GM12878 (cell line): ENCODE results near the gene ASAP2. TPM values are rescaled to one million over a fixed set of nuclear protein-coding genes. Genes with fewer than 3 reads are reported as not detected.

Experiments
- ATAC-seq: fragments of 200-7000 bp; cut with Tn5 transposase; 3 replicates; pipeline ENCODE4 v1.9.1; 2020; ENCODE audit warnings: mild to moderate bottlenecking, moderate library complexity
- BruUV-seq: library from RNA; stranded (reverse); fragments of 400-500 nt; replicated peaks from 2 replicates; lab custom pipeline; 2021; lab: Mats Ljungman, UMichigan
- CTCF ChIA-PET: fragments of 300-600 bp; sonication (Branson Sonifier 250); formaldehyde crosslinking; extraction: SDS; loops from one replicate; lab custom pipeline; 2021; ENCODE audit warnings: inconsistent platforms; lab: Yijun Ruan, JAX
- POLR2A ChIA-PET: fragments of 350-600 bp; formaldehyde crosslinking; extraction: SDS; loops from one replicate; lab custom pipeline; 2021; ENCODE audit warnings: inconsistent platforms; lab: Charles Lee
- RAD21 ChIA-PET: fragments of 300-600 bp; sonication (Branson Sonifier 250); formaldehyde crosslinking; loops from one replicate; lab custom pipeline; 2023; ENCODE audit warnings: antibody characterized with exemption; ENCODE audit not compliant: unreplicated experiment; lab: Charles Lee
- SMC1A ChIA-PET: fragments of 300-600 bp; sonication (Branson Sonifier 250); formaldehyde crosslinking; loops from one replicate; lab custom pipeline; 2023; ENCODE audit not compliant: unreplicated experiment, uncharacterized antibody; lab: Charles Lee
- DNase-seq: peaks from one replicate; pipeline ENCODE4 v3.0.0-alpha.2; 2011; ENCODE audit warnings: low read depth, low spot score
- FAIRE-seq: peaks from 3 replicates; lab custom pipeline; 2011; peaks lifted over from hg19 to GRCh38; lab: Jason Lieb, UNC
- H2AFZ ChIP-seq: 2 replicates; pipeline ENCODE4 v1.6.0; 2011; ENCODE audit warnings: low read depth, low read length, control low read depth; ENCODE audit not compliant: control insufficient read depth
- H3K27ac ChIP-seq: 2 replicates; pipeline ENCODE4 v1.5.1; 2011; ENCODE audit warnings: control low read depth; ENCODE audit not compliant: control insufficient read depth, insufficient read depth
- H3K27me3 ChIP-seq, 2 experiments: replicated peaks in 1 of 2; 2 replicates each; pipeline versions ENCODE4 v1.6.0 to v1.6.1; 2011; ENCODE audit warnings: low read length in 1 of 2; ENCODE audit not compliant: control insufficient read depth in 2 of 2, insufficient read depth in 2 of 2
- H3K36me3 ChIP-seq, 2 experiments: 2 replicates each; pipeline ENCODE4 v1.5.1; 2011; ENCODE audit warnings: low read length in 1 of 2; ENCODE audit not compliant: control insufficient read depth in 2 of 2, insufficient read depth in 2 of 2
- H3K4me1 ChIP-seq: 2 replicates; pipeline ENCODE4 v1.6.1; 2011; ENCODE audit warnings: mild to moderate bottlenecking, low read length, moderate library complexity, mixed read lengths; ENCODE audit not compliant: control insufficient read depth, insufficient read depth
- H3K4me2 ChIP-seq: 2 replicates; pipeline ENCODE4 v1.6.0; 2011; ENCODE audit warnings: control low read depth; ENCODE audit not compliant: control insufficient read depth, insufficient read depth
- H3K4me3 ChIP-seq: fragments of 200-600 bp; sonication (generic); 2 replicates; pipeline ENCODE4 v1.5.1; 2016
- H3K79me2 ChIP-seq: 2 replicates; pipeline ENCODE4 v1.6.0; 2011; ENCODE audit warnings: low read length; ENCODE audit not compliant: control insufficient read depth, insufficient read depth
- H3K9ac ChIP-seq: 2 replicates; pipeline ENCODE4 v1.8.0; 2011; ENCODE audit warnings: low read length, control low read depth, mixed read lengths; ENCODE audit not compliant: control insufficient read depth, insufficient read depth
- H3K9me3 ChIP-seq: replicated peaks from 3 replicates; pipeline ENCODE4 v1.5.1; 2011; ENCODE audit warnings: mild to moderate bottlenecking, low read length; ENCODE audit not compliant: control insufficient read depth, insufficient read depth
- H4K20me1 ChIP-seq: 2 replicates; pipeline ENCODE4 v1.6.0; 2011; ENCODE audit not compliant: control insufficient read depth, insufficient read depth
- CREM ChIP-seq: IDR thresholded peaks from 2 replicates; pipeline ENCODE4 v1.6.1; 2014; ENCODE audit warnings: antibody characterized with exemption, low read depth
- HCFC1 ChIP-seq: fragments of 150-350 bp; IDR thresholded peaks from 2 replicates; pipeline ENCODE4 v1.6.1; 2014; ENCODE audit warnings: low read length
- HDAC2 ChIP-seq: fragments of 200-600 bp; sonication (generic); IDR thresholded peaks from 2 replicates; pipeline ENCODE4 v1.6.1; 2017
- KLF5 ChIP-seq: fragments of 450-650 bp; IDR thresholded peaks from 2 replicates; pipeline ENCODE4 v1.6.1; 2014; ENCODE audit warnings: mild to moderate bottlenecking; ENCODE audit not compliant: partially characterized antibody
- MEF2A ChIP-seq: IDR thresholded peaks from 2 replicates; pipeline ENCODE4 v1.6.1; 2011; ENCODE audit warnings: low read depth, mild to moderate bottlenecking, low read length, moderate library complexity; ENCODE audit not compliant: insufficient read depth
- NRF1 ChIP-seq: conservative IDR thresholded peaks from 2 replicates; pipeline ENCODE4 v1.6.1; 2011; ENCODE audit warnings: mild to moderate bottlenecking, low read depth, low read length, improper control_type of control experiment
- RAD51 ChIP-seq: fragments of 450-650 bp; IDR thresholded peaks from 2 replicates; pipeline ENCODE4 v1.6.1; 2016; ENCODE audit warnings: moderate library complexity, mild to moderate bottlenecking, inconsistent platforms
- SMAD1 ChIP-seq: fragments of 450-650 bp; IDR thresholded peaks from 2 replicates; pipeline ENCODE4 v1.6.1; 2018; ENCODE audit warnings: mild to moderate bottlenecking, low read depth; ENCODE audit not compliant: partially characterized antibody
- TBL1XR1 ChIP-seq: IDR thresholded peaks from 2 replicates; pipeline ENCODE4 v1.6.1; 2012; ENCODE audit warnings: low read depth, low read length, improper control_type of control experiment
- ZBED1 ChIP-seq: IDR thresholded peaks from 2 replicates; pipeline ENCODE4 v1.6.1; 2016; ENCODE audit warnings: borderline replicate concordance
- WGBS: methylation state at CpG from one replicate; pipeline ENCODE4 v1.1.6; 2016; ENCODE audit warnings: low lambda C conversion rate; ENCODE audit not compliant: insufficient replicate concordance, insufficient coverage; ENCODE audit errors: missing lambda C conversion rate; 5-methylcytosine and 5-hydroxymethylcytosine counted together
- in situ Hi-C: fragments of 300-500 bp; cut with MboI; formaldehyde crosslinking; loops from 9 replicates; pipeline ENCODE4 v1.14.3; 2018; ENCODE audit warnings: mixed read lengths
- intact Hi-C: fragments of 100-400 bp; cut with micrococcal nuclease; formaldehyde crosslinking; loops from one replicate; pipeline ENCODE4 v1.14.2; 2022; ENCODE audit not compliant: unreplicated experiment
- polyA plus RNA-seq, 11 experiments: library from polyadenylated mRNA; depleted of rRNA in 4 of 11; unstranded in 6 of 11; stranded (reverse) in 5 of 11; fragments of >200 nt; fragmentation: Nextera tagmentation in 4 of 11; fragmentation: Illumina TruSeq in 1 of 11; extraction: Ambion mirVana in 4 of 11; extraction: Trizol in 1 of 11; gene quantifications; 1 replicate in 1 of 11; 2 replicates in 10 of 11; pipeline versions ENCODE4 v1.2.1 to v1.2.3, GENCODE V29; 2011 to 2016; ENCODE audit warnings: inconsistent platforms in 2 of 11, missing spikeins in 2 of 11, low read depth in 1 of 11
- total RNA-seq, 4 experiments: library from RNA; depleted of rRNA in 3 of 4; stranded (reverse); fragments of >200 nt in 3 of 4; fragmentation: Illumina TruSeq in 1 of 4; extraction: Trizol in 1 of 4; gene quantifications; 2 replicates each; pipeline versions ENCODE4 v1.2.1 to v1.2.3, GENCODE V29; 2013 to 2021
- TF ChIP-seq, protein P1 (sequence below): IDR thresholded peaks from 2 replicates; pipeline ENCODE4 v1.6.1; 2011; ENCODE audit warnings: borderline replicate concordance, low read depth, mild to moderate bottlenecking, moderate library complexity, mixed read lengths, low read length; ENCODE audit not compliant: insufficient read depth; ENCODE audit errors: extremely low read length
- TF ChIP-seq, protein P2 (sequence below): fragments of 450-650 bp; IDR thresholded peaks from 2 replicates; pipeline ENCODE4 v1.6.1; 2017; ENCODE audit warnings: mild to moderate bottlenecking
- TF ChIP-seq, protein P3 (sequence below), 3 experiments: IDR thresholded peaks in 2 of 3; conservative IDR thresholded peaks in 1 of 3; 2 replicates each; pipeline ENCODE4 v1.5.1; 2011; ENCODE audit warnings: low read depth in 3 of 3, low read length in 3 of 3, mild to moderate bottlenecking in 3 of 3, control low read depth in 2 of 3, moderate library complexity in 2 of 3, inconsistent platforms in 1 of 3, mixed read lengths in 1 of 3; ENCODE audit not compliant: control insufficient read depth in 2 of 3, insufficient read depth in 1 of 3; ENCODE audit errors: extremely low read depth in 1 of 3

ASAP2 gene
- total and polyA plus RNA-seq, 10 of the 15 experiments (the other 5 are each of a cell fraction or from before 2014, with no cell fraction given): 0.05 to 0.27 (median 0.07) TPM; not detected in 4

DNA sequence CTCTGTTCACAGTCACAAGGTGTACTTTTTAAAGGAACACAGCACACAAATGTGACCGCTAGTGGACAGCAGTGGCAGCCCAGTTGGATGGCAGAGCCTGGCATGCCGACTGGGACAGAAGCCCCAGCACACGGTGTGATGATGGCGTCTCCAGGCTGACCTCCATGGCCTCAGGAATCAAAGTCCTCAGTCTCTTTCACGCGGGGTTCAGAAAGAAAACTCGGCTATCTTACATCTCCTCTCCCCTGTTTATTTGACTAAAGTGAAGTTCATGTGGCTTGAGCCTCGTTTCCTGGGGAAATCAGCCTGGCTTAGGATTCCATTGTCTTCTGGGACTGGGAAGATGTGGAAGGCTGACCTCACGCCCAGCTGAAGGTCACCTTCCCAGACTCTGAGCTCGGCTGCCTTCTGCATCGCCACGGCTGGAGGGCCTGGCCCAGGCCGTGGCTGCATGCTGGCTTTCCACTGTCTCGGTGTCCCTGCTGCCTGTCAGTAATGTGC, 56.1 kb downstream of the ASAP2 start:
- no peak overlapping the region for H3K4me2 ChIP-seq

GRCh38 chr2:9263428-9263827, 56.8 kb downstream of the ASAP2 start:
- in situ Hi-C loops (no loop called here), intact Hi-C loops (no loop called here)
- Histone ChIP-seq H3K27me3 (peaks cover 0 to 2% of the 10 kb centered on the region in 2 experiments; a peak in 2 of 4 replicates), H3K36me3 (no peaks in the 10 kb centered on the region), H2AFZ (no peak overlapping the region), H3K4me2 (no peak overlapping the region), H3K4me3 (no peak overlapping the region), H3K4me1 (no peaks in the 10 kb centered on the region), H3K9ac (no peak overlapping the region), H3K27ac (no peak overlapping the region), H4K20me1 (no peaks in the 10 kb centered on the region), H3K9me3 (no peaks in the 10 kb centered on the region), H3K79me2 (no peaks in the 10 kb centered on the region)
- POLR2A ChIA-PET: no interaction called here
- no TSS peak for BruUV-seq
- SMC1A ChIA-PET: no interaction called here
- CTCF ChIA-PET: no interaction called here
- no peak for DNase-seq
- WGBS: 24% methylated on average over 14 of the region's 14 CpGs
- peak; percentile 25; the same call in 1 of the 3 replicates for ATAC-seq
- FAIRE-seq: no peak
- RAD21 ChIA-PET: no interaction called here
- TF ChIP-seq SMAD1 (no peak), TBL1XR1 (no peak), NRF1 (no peak), KLF5 (no peak), ZBED1 (no peak), CREM (no peak), RAD51 (no peak)
- TF ChIP-seq, protein P1, sequence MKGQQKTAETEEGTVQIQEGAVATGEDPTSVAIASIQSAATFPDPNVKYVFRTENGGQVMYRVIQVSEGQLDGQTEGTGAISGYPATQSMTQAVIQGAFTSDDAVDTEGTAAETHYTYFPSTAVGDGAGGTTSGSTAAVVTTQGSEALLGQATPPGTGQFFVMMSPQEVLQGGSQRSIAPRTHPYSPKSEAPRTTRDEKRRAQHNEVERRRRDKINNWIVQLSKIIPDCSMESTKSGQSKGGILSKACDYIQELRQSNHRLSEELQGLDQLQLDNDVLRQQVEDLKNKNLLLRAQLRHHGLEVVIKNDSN: no peak
- TF ChIP-seq, protein P2, sequence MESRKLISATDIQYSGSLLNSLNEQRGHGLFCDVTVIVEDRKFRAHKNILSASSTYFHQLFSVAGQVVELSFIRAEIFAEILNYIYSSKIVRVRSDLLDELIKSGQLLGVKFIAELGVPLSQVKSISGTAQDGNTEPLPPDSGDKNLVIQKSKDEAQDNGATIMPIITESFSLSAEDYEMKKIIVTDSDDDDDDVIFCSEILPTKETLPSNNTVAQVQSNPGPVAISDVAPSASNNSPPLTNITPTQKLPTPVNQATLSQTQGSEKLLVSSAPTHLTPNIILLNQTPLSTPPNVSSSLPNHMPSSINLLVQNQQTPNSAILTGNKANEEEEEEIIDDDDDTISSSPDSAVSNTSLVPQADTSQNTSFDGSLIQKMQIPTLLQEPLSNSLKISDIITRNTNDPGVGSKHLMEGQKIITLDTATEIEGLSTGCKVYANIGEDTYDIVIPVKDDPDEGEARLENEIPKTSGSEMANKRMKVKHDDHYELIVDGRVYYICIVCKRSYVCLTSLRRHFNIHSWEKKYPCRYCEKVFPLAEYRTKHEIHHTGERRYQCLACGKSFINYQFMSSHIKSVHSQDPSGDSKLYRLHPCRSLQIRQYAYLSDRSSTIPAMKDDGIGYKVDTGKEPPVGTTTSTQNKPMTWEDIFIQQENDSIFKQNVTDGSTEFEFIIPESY: no peak

More for the DNA sequence above, 56.1 kb downstream of the ASAP2 start:
- TF ChIP-seq MEF2A (no peak), HDAC2 (no peak), HCFC1 (no peak)
- TF ChIP-seq, protein P3, sequence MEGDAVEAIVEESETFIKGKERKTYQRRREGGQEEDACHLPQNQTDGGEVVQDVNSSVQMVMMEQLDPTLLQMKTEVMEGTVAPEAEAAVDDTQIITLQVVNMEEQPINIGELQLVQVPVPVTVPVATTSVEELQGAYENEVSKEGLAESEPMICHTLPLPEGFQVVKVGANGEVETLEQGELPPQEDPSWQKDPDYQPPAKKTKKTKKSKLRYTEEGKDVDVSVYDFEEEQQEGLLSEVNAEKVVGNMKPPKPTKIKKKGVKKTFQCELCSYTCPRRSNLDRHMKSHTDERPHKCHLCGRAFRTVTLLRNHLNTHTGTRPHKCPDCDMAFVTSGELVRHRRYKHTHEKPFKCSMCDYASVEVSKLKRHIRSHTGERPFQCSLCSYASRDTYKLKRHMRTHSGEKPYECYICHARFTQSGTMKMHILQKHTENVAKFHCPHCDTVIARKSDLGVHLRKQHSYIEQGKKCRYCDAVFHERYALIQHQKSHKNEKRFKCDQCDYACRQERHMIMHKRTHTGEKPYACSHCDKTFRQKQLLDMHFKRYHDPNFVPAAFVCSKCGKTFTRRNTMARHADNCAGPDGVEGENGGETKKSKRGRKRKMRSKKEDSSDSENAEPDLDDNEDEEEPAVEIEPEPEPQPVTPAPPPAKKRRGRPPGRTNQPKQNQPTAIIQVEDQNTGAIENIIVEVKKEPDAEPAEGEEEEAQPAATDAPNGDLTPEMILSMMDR (IDR thresholded peaks at IDR 0.05 in 2 of 3, conservative IDR thresholded peaks at IDR 0.05 in 1 of 3; ENCODE audit: control insufficient read depth in 2 of 3, extremely low read depth in 1 of 3, insufficient read depth in 1 of 3, low read depth in 3 of 3, low read length in 3 of 3): no peak
- no TSS peak for BruUV-seq
- in situ Hi-C loops: no loop called here
- ChIA-PET CTCF (interaction anchor here (0.7 kb wide), 1 partner anchor 336 kb away, joined by 3 read pairs; no protein-coding TSS in a partner anchor), SMC1A (no interaction called here), POLR2A (no interaction called here), RAD21 (no interaction called here)
- H3K27ac ChIP-seq: no peak overlapping the region
- FAIRE-seq: no peak
- no peak overlapping the region for H3K9ac ChIP-seq
- H3K36me3 ChIP-seq: no peaks in the 10 kb centered on the region
- H2AFZ ChIP-seq: no peak overlapping the region
- H3K4me1 ChIP-seq: no peaks in the 10 kb centered on the region
- no peaks in the 10 kb centered on the region for H3K79me2 ChIP-seq
- ATAC-seq: no peak
- intact Hi-C loops: no loop called here
- H4K20me1 ChIP-seq: no peaks in the 10 kb centered on the region
- 61% methylated on average over 14 of the region's 14 CpGs for WGBS
- no peak overlapping the region for H3K4me3 ChIP-seq
- peaks cover 0 to 2% of the 10 kb centered on the region in 2 experiments; a peak in 2 of 4 replicates for H3K27me3 ChIP-seq
- no peaks in the 10 kb centered on the region for H3K9me3 ChIP-seq
- no peak for DNase-seq
